Naive B cell (primary cell): ENCODE measurements around the gene GIMAP2. TPM values are rescaled to one million over a fixed set of nuclear protein-coding genes. Genes with fewer than 3 reads are reported as not detected.
"Not testable (repeated sequence)": the region's sequence is repeated elsewhere in the genome, so short reads cannot be mapped to it uniquely, and the experiment has no call there.

Experiments used
- ATAC-seq, 2 donors: fragments of 150-1000 bp; cut with Tn5 transposase; 2 replicates each; pipeline ENCODE4 v1.10.0; 2021; ENCODE audit warnings: low read depth in 2 of 2, mild to moderate bottlenecking in 2 of 2, moderate library complexity in 2 of 2
- DNase-seq: peaks from one replicate; pipeline ENCODE4 v3.0.0; 2022
- H3K27ac Mint-ChIP-seq, 6 donors: one replicate each; pipeline ENCODE4 v1.8.0; 2020 to 2022; ENCODE audit warnings: mild to moderate bottlenecking in 6 of 6, mixed read lengths in 6 of 6, moderate library complexity in 5 of 6, inconsistent platforms in 2 of 6
- H3K27me3 Mint-ChIP-seq, 3 donors: one replicate each; pipeline ENCODE4 v1.8.0; 2021 to 2022; ENCODE audit warnings: mixed read lengths in 3 of 3, mild to moderate bottlenecking in 1 of 3
- H3K36me3 Mint-ChIP-seq, 2 donors: one replicate each; pipeline ENCODE4 v1.8.0; 2020 to 2022; ENCODE audit warnings: mixed read lengths in 2 of 2, inconsistent platforms in 1 of 2, mild to moderate bottlenecking in 1 of 2
- H3K4me1 Mint-ChIP-seq, 3 donors: one replicate each; pipeline ENCODE4 v1.8.0; 2020 to 2022; ENCODE audit warnings: mixed read lengths in 3 of 3, inconsistent platforms in 1 of 3, mild to moderate bottlenecking in 1 of 3, moderate library complexity in 1 of 3
- H3K4me3 Mint-ChIP-seq, 8 donors: one replicate each; pipeline ENCODE4 v1.8.0; 2020 to 2022; ENCODE audit warnings: mild to moderate bottlenecking in 8 of 8, mixed read lengths in 8 of 8, moderate library complexity in 8 of 8, inconsistent platforms in 2 of 8
- H3K9me3 Mint-ChIP-seq, 7 donors: one replicate each; pipeline ENCODE4 v1.8.0; 2020 to 2022; ENCODE audit warnings: mixed read lengths in 7 of 7, mild to moderate bottlenecking in 5 of 7, inconsistent platforms in 2 of 7, moderate library complexity in 1 of 7
- polyA plus RNA-seq, 6 donors: library from polyadenylated mRNA; unstranded; fragments of 300-500 nt; fragmentation: Illumina TruSeq; gene quantifications; one replicate each; pipeline ENCODE4 v1.2.3, GENCODE V29; 2021; ENCODE audit warnings: low read depth in 6 of 6

Gene GIMAP2
- polyA plus RNA-seq, 6 donors from 2014 or later = 8.2 to 40.4 (median 14.0) TPM

DNA sequence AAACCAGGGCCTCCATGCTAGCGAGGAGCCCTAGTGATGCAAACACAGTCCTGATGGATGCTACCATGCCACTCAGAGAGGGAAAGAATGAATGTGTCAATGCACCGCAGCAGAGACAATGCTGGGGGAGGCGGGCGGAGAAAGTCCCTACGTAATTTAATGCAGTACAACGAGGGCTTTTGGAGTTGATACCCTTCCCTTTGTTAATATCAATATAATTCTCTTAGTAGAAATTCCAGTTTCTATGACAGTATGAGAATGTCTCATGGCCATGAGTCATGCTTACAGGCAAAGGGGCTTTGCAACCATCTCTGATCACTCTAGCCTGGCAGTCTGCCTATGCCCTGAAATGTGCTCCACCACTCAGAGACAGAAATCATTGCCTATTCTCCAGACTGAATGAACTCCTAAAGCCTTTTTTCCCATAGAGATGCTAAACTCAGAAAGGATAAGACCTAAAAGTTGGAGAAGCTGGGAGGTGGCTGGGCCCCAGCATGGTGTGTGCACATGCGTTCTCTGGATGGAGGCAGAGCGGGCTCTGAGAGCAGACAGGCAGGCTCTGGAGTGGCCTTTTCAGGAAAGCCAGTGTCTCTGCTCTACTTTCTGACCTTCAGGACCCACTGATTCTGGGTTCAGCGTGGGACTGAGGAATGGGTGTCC lies 20.3 kb upstream of the GIMAP2 start:
- ATAC-seq (no peak), DNase-seq (no peak)
- H3K9me3 Mint-ChIP-seq = peaks cover 0 to 12% (median 4%) of the 10 kb centered on the region in 7 donors
- H3K4me3 Mint-ChIP-seq = no peak overlapping the region
- H3K27ac Mint-ChIP-seq = peak overlapping the region in 4 of 6 donors; percentile 39 to 65 (median 50)
- peaks cover 0 to 8% of the 10 kb centered on the region in 2 donors for H3K36me3 Mint-ChIP-seq
- peaks cover 8 to 17% (median 9%) of the 10 kb centered on the region in 3 donors for H3K4me1 Mint-ChIP-seq
- H3K27me3 Mint-ChIP-seq = no peaks in the 10 kb centered on the region

DNA sequence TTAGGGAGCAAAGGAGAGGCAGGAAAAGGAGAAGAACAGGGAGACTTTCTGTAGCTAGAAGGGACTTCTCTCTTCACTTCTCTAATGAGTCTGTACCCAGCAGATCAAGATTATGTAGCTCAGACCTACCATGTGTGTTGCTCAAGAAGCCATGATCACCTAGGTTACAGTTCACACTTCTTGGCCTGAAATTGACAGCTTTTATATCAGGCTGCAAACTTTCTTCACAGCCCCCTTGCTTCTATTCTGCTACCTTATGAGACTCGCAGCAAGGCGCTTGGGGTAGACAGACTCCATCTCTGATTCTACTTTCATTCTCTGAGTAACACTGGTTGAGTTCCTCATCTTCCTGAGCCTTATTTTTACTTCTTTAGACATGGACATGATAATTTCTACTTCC lies 19.6 kb upstream of the GIMAP2 start:
- Mint-ChIP-seq H3K4me3 (no peak overlapping the region), H3K9me3 (peaks cover 0 to 12% (median 4%) of the 10 kb centered on the region in 7 donors), H3K27ac (peak overlapping the region in 2 of 6 donors; percentile 45 to 65), H3K27me3 (no peaks in the 10 kb centered on the region), H3K4me1 (peaks cover 8 to 17% (median 9%) of the 10 kb centered on the region in 3 donors), H3K36me3 (peaks cover 0 to 8% of the 10 kb centered on the region in 2 donors)
- ATAC-seq (no peak), DNase-seq (no peak)

DNA sequence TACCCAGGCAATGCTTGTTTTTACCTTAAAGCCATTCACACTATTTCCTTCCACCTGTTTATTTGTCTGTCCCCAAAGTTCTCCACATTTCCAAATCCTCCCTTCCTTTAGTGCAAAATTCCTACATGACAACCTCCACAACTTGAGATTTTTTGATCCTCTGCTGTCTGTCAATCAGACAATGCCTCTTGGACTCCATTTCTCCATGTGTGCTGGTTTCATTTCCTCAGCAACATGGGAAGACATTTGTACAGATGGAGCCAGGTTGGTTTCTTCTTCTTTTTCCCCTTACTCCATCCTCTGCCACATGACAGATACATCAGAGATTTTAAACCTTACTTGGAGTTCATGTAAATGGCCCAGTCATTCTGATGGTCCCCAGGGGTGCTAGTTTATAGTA lies 19.1 kb upstream of the GIMAP2 start:
- DNase-seq = no peak
- Mint-ChIP-seq H3K9me3 (peaks cover 0 to 12% (median 4%) of the 10 kb centered on the region in 7 donors), H3K4me1 (peaks cover 8 to 17% (median 9%) of the 10 kb centered on the region in 3 donors), H3K27me3 (no peaks in the 10 kb centered on the region), H3K27ac (peak overlapping the region in 1 of 6 donors; percentile 60), H3K36me3 (peaks cover 0 to 8% of the 10 kb centered on the region in 2 donors), H3K4me3 (no peak overlapping the region)
- no peak for ATAC-seq

DNA sequence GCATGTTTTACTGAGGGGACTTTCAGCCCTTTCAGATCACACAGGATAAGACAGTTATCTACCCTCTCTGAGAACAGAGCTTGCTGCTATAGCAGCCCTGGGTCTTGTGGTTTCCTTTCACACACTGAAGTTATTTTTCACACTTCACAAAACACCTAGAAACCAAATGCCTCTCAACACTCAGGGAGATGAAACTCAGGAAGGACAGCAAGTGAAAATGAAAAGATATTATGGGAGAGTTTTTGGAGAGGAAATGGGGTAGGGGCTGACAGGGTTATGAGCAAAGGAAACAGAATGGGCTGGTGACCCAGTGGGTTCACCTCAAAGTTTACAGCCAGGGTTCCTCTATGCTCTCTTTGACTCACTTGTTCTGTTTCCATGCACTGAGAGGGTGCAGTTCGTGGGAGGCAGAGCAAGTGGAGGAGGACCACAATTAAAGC lies 17.0 kb upstream of the GIMAP2 start:
- ATAC-seq (no peak), DNase-seq (no peak)
- Mint-ChIP-seq H3K4me3 (peak overlapping the region in 1 of 8 donors; percentile 27), H3K4me1 (peaks cover 5 to 14% (median 8%) of the 10 kb centered on the region in 3 donors), H3K27me3 (no peaks in the 10 kb centered on the region), H3K27ac (peak overlapping the region in 1 of 6 donors; percentile 7), H3K36me3 (peaks cover 0 to 8% of the 10 kb centered on the region in 2 donors), H3K9me3 (peaks cover 0 to 12% (median 4%) of the 10 kb centered on the region in 7 donors)

DNA sequence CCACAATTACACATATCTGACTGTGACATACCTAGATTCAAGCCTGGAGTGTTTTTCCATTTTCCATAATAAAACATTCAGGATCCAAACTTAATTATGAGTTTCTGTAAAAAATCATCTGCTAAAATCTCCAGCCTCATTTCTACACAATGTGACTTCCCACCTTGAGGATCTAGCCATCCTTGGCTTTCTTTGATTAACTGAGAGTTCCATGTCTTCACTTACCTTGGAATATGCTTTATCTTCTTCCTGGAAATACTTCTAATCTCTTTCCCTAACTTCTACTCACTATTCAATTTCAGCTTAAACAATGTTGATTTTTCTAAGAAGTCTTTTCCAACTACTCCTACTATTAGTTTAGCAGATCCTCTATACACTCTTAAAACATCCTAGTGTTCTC lies 16.5 kb upstream of the GIMAP2 start:
- Mint-ChIP-seq H3K36me3 (peaks cover 0 to 8% of the 10 kb centered on the region in 2 donors), H3K9me3 (peaks cover 0 to 12% (median 4%) of the 10 kb centered on the region in 7 donors), H3K4me1 (peaks cover 5 to 9% (median 5%) of the 10 kb centered on the region in 3 donors), H3K27ac (no peak overlapping the region), H3K4me3 (no peak overlapping the region), H3K27me3 (no peaks in the 10 kb centered on the region)
- ATAC-seq = no peak
- no peak for DNase-seq

DNA sequence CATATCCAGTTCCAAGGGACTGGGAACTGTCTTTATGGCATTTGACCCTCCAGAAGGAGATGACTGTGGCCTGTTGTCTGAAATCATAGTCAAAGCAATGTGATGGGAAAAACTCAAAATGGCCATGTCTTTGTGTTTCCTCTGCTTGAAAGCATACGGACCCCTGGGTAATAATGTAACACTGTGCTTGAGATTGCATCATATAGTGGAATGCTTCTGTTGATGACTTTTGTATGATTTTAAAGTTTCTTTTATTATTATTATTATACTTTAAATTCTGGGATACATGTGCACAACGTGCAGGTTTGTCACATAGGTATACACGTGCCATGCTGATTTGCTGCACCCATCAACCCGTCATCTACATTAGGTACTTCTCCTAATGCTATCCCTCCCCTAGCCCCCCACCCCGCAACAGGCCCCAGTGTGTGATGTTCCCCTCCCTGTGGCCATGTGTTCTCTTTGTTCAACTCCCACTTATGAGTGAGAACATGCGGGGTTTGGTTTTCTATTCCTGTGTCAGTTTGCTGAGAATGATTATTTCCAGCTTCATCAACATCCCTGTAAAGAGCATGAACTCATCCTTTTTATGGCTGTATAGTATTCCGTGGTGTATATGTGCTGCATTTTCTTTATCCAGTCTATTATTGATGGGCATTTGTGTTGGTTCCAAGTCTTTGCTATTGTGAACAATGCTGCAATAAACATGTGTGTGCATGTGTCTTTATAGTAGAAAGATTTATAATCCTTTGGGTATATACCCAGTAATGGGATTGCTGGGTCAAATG lies 13.5 kb upstream of the GIMAP2 start:
- not testable (repeated sequence) for DNase-seq, H3K27me3 Mint-ChIP-seq, H3K36me3 Mint-ChIP-seq, H3K27ac Mint-ChIP-seq, ATAC-seq, H3K4me3 Mint-ChIP-seq
- H3K9me3 Mint-ChIP-seq = peaks cover 0 to 12% (median 4%) of the 10 kb centered on the region in 7 donors
- H3K4me1 Mint-ChIP-seq = peaks cover 11 to 16% (median 13%) of the 10 kb centered on the region in 3 donors

DNA sequence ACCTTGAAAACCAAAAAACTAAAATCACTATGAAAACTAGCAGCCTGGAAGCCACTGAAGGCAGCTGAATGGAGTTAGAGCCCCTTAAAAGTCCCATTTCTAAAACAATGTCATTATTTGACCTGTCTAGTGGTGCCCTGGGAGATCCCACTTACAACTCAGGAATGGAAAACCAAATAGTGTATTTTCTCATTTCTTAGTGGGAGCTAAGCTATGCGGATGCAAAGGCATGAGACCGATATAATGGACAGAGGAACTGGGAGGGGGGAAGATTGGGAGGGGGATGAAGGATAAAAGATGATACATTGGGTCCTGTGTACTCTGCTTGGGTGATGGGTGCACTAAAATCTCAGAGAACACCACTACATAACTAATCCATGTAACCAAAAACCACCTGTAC lies 9.8 kb upstream of the GIMAP2 start:
- no peaks in the 10 kb centered on the region for H3K36me3 Mint-ChIP-seq
- no peak overlapping the region for H3K27ac Mint-ChIP-seq
- peak overlapping the region in 1 of 8 donors; percentile 35 for H3K4me3 Mint-ChIP-seq

DNA sequence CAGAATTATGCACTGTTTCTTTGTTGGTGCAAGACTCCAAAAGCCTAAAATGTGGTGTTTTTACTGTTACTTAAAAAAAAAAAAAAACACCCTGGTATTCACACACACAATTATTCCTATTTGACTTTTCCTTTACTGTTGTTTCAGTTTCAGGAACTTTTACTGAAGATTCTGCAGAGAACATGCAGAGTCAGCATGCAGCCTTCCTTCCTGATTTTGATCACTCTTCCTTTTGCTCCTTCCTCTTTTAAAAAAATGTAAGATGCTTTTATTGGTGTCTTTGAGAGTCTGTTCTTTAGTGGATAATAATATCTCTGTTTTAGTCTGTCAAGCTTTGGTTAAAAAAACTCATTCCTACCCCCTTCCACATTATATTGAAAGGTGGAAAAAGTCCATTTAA lies 9.2 kb upstream of the GIMAP2 start:
- peak overlapping the region in 1 of 6 donors; percentile 12 for H3K27ac Mint-ChIP-seq
- ATAC-seq, H3K36me3 Mint-ChIP-seq, DNase-seq, H3K27me3 Mint-ChIP-seq, H3K9me3 Mint-ChIP-seq: not testable (repeated sequence)
- peaks cover 10 to 13% (median 13%) of the 10 kb centered on the region in 3 donors for H3K4me1 Mint-ChIP-seq
- H3K4me3 Mint-ChIP-seq = peak overlapping the region in 5 of 8 donors; percentile 45 to 76 (median 52)

More for the DNA sequence above, 9.8 kb upstream of the GIMAP2 start:
- Mint-ChIP-seq H3K4me1 (peaks cover 10 to 13% (median 13%) of the 10 kb centered on the region in 3 donors), H3K9me3 (peaks cover 0 to 4% (median 0%) of the 10 kb centered on the region in 7 donors), H3K27me3 (no peaks in the 10 kb centered on the region)
- no peak for ATAC-seq
- DNase-seq = no peak

DNA sequence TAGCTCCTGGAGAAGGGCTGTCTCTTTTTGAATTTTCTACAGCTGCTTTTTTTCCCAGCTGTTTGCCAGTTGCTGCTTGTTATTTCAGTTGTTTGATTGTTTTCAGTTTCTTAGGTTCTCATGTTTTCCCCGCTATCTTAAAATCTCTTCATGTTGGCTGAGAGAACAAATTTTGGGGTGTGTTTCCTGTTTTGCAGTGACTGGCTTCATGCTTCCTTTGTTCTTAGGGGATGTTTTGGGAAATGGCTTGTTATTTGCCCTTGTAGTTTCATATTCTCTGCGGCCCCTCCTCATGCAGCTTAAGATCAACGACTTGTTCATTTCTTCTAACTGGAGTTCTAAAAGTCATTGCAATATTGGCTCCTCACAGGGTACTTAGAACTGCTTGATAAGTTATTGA lies 8.7 kb upstream of the GIMAP2 start:
- H3K9me3 Mint-ChIP-seq = not testable (repeated sequence)

DNA sequence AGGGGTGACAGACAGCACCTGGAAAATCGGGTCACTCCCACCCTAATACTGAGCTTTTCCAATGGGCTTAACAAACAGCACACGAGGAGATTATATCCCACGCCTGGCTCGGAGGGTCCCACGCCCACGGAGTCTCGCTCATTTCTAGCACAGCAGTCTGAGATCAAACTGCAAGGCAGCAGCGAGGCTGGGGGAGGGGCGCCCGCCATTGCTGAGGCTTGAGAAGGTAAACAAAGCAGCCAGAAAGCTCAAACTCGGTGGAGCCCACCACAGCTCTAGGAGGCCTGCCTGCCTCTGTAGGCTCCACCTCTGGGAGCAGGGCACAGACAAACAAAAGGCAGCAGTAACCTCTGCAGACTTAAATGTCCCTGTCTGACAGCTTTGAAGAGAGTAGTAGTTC lies 6.9 kb upstream of the GIMAP2 start:
- not testable (repeated sequence) for ATAC-seq, DNase-seq, H3K27me3 Mint-ChIP-seq, H3K36me3 Mint-ChIP-seq, H3K9me3 Mint-ChIP-seq
- Mint-ChIP-seq H3K4me3 (peak overlapping the region in 1 of 8 donors; percentile 15), H3K27ac (peak overlapping the region in 2 of 6 donors; percentile 30 to 49), H3K4me1 (peaks cover 10 to 19% (median 13%) of the 10 kb centered on the region in 3 donors)

More for the DNA sequence above, 8.7 kb upstream of the GIMAP2 start:
- H3K27ac Mint-ChIP-seq = peak overlapping the region in 1 of 6 donors; percentile 12
- DNase-seq, H3K36me3 Mint-ChIP-seq, ATAC-seq, H3K27me3 Mint-ChIP-seq: not testable (repeated sequence)
- H3K4me1 Mint-ChIP-seq = peaks cover 10 to 13% (median 13%) of the 10 kb centered on the region in 3 donors
- peak overlapping the region in 3 of 8 donors; percentile 29 to 62 (median 50) for H3K4me3 Mint-ChIP-seq

DNA sequence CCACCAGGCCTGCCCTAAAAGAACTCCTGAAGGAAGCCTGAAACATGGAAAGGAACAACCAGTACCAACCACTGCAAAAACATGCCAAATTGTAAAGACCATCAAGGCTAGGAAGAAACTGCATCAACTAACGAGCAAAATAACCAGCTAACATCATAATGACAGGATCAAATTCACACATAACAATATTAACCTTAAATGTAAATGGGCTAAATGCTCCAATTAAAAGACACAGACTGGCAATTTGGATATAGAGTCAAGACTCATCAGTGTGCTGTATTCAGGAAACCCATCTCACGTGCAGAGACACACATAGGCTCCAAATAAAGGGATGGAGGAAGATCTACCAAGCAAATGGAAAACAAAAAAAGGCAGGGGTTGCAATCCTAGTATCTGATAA lies 5.1 kb upstream of the GIMAP2 start:
- H3K27ac Mint-ChIP-seq, H3K9me3 Mint-ChIP-seq, H3K4me3 Mint-ChIP-seq, DNase-seq, ATAC-seq, H3K36me3 Mint-ChIP-seq, H3K27me3 Mint-ChIP-seq: not testable (repeated sequence)
- peaks cover 13 to 21% (median 19%) of the 10 kb centered on the region in 3 donors for H3K4me1 Mint-ChIP-seq

DNA sequence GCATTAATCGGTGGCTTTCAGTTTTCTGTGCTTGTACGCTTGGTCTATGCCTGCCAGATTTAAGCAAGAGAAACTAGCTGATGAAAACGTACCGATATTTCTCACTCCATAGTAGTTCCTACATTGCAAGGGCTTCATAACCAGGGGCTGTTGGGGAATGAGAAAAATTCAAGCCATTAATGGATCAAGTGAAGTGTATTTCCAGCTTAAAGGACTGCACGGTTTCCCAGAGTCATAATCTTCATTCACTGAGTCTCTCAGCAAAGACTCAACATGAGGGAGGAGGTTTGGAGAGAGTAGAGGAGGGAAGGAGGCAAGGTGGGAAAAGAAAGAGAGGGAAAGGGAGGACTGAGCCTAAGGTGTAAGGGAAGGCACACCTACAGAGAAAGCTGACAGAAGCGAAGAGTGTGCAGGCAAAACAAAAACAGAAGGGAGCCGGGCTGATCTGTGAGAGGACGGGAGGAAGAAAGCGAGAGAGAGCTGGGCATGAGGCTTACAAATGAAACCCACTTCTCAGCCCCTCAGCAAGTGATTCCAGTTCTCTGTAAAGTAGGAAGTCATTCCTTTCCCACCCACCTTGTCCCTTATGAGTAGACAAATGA lies 625 bp downstream of the GIMAP2 start:
- peak overlapping the region; percentile 89 to 97 (median 94) for H3K27ac Mint-ChIP-seq
- peak overlapping the region; percentile 87 to 96 (median 92) for H3K4me3 Mint-ChIP-seq
- no peaks in the 10 kb centered on the region for H3K27me3 Mint-ChIP-seq
- peaks cover 35 to 46% of the 10 kb centered on the region in 2 donors for H3K36me3 Mint-ChIP-seq
- ATAC-seq (peak; percentile 31 to 32), DNase-seq (no peak)
- peaks cover 28 to 36% (median 34%) of the 10 kb centered on the region in 3 donors for H3K4me1 Mint-ChIP-seq
- peaks cover 0 to 8% (median 4%) of the 10 kb centered on the region in 7 donors for H3K9me3 Mint-ChIP-seq

DNA sequence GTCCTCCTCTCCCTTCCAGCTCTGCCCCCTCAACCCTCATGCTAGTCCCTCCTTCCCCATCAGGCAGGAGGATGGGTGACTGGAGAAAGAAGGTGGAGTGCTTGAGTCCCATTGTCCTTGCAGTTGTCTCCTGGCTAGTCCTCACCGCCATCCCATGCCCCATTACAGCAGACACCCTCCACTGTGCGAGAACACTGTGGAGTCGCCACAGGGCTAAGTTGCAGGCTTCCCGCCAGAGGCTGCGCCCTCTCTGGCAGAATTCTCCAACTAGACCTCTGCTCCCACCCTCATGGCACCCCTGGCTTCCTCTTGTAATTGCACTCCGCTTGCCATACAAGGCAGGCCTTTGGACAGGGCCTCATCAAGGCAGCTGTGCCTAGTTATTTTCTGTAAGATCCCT lies 3.1 kb downstream of the GIMAP2 start:
- Mint-ChIP-seq H3K36me3 (peaks cover 51 to 63% of the 10 kb centered on the region in 2 donors), H3K4me1 (peaks cover 28 to 34% (median 30%) of the 10 kb centered on the region in 3 donors), H3K27ac (peak overlapping the region in 3 of 6 donors; percentile 58 to 81 (median 59)), H3K27me3 (no peaks in the 10 kb centered on the region), H3K9me3 (peaks cover 4 to 25% (median 16%) of the 10 kb centered on the region in 7 donors), H3K4me3 (peak overlapping the region in 6 of 8 donors; percentile 9 to 92 (median 32))
- DNase-seq (no peak), ATAC-seq (no peak)
